Neuronal stem cell (in vitro differentiated cells): ENCODE data around the gene FAHD1.

ENCODE experiments used
- DNase-seq: peaks from one replicate; pipeline ENCODE4 v3.0.0-alpha.2; 2013; ENCODE audit warnings: low spot score
- H2AFZ ChIP-seq: one replicate; pipeline ENCODE4 v1.6.1; 2013; ENCODE audit warnings: mild to moderate bottlenecking, low read length, inconsistent platforms
- H2AK5ac ChIP-seq: 2 replicates; pipeline ENCODE4 v1.6.1; 2013; ENCODE audit warnings: low read depth, mild to moderate bottlenecking, inconsistent platforms, low read length, moderate library complexity, mixed read lengths
- H2BK120ac ChIP-seq: 2 replicates; pipeline ENCODE4 v1.6.1; 2013; ENCODE audit warnings: low read depth, mild to moderate bottlenecking, inconsistent platforms, low read length, moderate library complexity, mixed read lengths
- H2BK12ac ChIP-seq: one replicate; pipeline ENCODE4 v1.6.1; 2013; ENCODE audit warnings: low read length, inconsistent platforms
- H2BK15ac ChIP-seq: 2 replicates; pipeline ENCODE4 v1.6.1; 2013; ENCODE audit warnings: mild to moderate bottlenecking, low read length, inconsistent platforms, mixed read lengths
- H2BK5ac ChIP-seq: one replicate; pipeline ENCODE4 v1.6.1; 2013; ENCODE audit warnings: inconsistent platforms, mild to moderate bottlenecking, low read length, moderate library complexity
- H3K14ac ChIP-seq: one replicate; pipeline ENCODE4 v1.6.1; 2013; ENCODE audit warnings: low read length, inconsistent platforms
- H3K18ac ChIP-seq: 2 replicates; pipeline ENCODE4 v1.6.1; 2013; ENCODE audit warnings: low read length, inconsistent platforms
- H3K23ac ChIP-seq: 2 replicates; pipeline ENCODE4 v1.6.1; 2013; ENCODE audit warnings: low read depth, mild to moderate bottlenecking, mixed read lengths, low read length, inconsistent platforms; ENCODE audit not compliant: poor library complexity
- H3K27ac ChIP-seq: replicated peaks from 3 replicates; pipeline ENCODE4 v1.5.1; 2013; ENCODE audit warnings: low read length, inconsistent platforms
- H3K27me3 ChIP-seq, 3 experiments: 2 replicates each; pipeline ENCODE4 v1.6.1; 2013; ENCODE audit warnings: low read length in 3 of 3, mild to moderate bottlenecking in 2 of 3, inconsistent platforms in 1 of 3, low read depth in 1 of 3, mixed read lengths in 1 of 3, moderate library complexity in 1 of 3; ENCODE audit not compliant: control insufficient read depth in 3 of 3, insufficient read depth in 3 of 3
- H3K36me3 ChIP-seq, 2 donors: replicated peaks in 1 of 2; 2 replicates each; pipeline ENCODE4 v1.6.1; 2013; ENCODE audit warnings: low read length in 2 of 2; ENCODE audit not compliant: control insufficient read depth in 2 of 2, insufficient read depth in 2 of 2
- H3K4ac ChIP-seq: 2 replicates; pipeline ENCODE4 v1.6.1; 2013; ENCODE audit warnings: inconsistent platforms, mild to moderate bottlenecking, low read length, moderate library complexity
- H3K4me1 ChIP-seq, 2 donors: 1 replicate in 1 of 2; 2 replicates in 1 of 2; pipeline ENCODE4 v1.6.1; 2013; ENCODE audit warnings: low read length in 2 of 2, low read depth in 1 of 2; ENCODE audit not compliant: control insufficient read depth in 2 of 2, insufficient read depth in 1 of 2
- H3K4me2 ChIP-seq: one replicate; pipeline ENCODE4 v1.6.1; 2013; ENCODE audit warnings: mild to moderate bottlenecking, low read length, inconsistent platforms; ENCODE audit not compliant: insufficient read depth, poor library complexity, severe bottlenecking
- H3K4me3 ChIP-seq, 2 donors: 2 replicates each; pipeline ENCODE4 v1.5.1; 2013; ENCODE audit warnings: low read length in 2 of 2, mild to moderate bottlenecking in 2 of 2, inconsistent platforms in 1 of 2, moderate library complexity in 1 of 2
- H3K79me1 ChIP-seq: one replicate; pipeline ENCODE4 v1.6.1; 2013; ENCODE audit warnings: low read depth, mild to moderate bottlenecking, inconsistent platforms, low read length, moderate library complexity
- H3K9ac ChIP-seq: one replicate; pipeline ENCODE4 v1.6.1; 2013; ENCODE audit warnings: mild to moderate bottlenecking, low read depth, low read length, inconsistent platforms; ENCODE audit not compliant: poor library complexity
- H3K9me3 ChIP-seq, 2 donors: replicated peaks in 1 of 2; 2 replicates each; pipeline versions ENCODE3 to v1.6.1; 2013; ENCODE audit warnings: low read length in 2 of 2, mild to moderate bottlenecking in 2 of 2, inconsistent platforms in 1 of 2, low read depth in 1 of 2, mixed read lengths in 1 of 2, moderate library complexity in 1 of 2; ENCODE audit not compliant: control insufficient read depth in 2 of 2, insufficient read depth in 1 of 2
- H4K8ac ChIP-seq: one replicate; pipeline ENCODE4 v1.6.1; 2013; ENCODE audit warnings: low read depth, mild to moderate bottlenecking, inconsistent platforms, low read length, moderate library complexity
- H4K91ac ChIP-seq: one replicate; pipeline ENCODE4 v1.6.1; 2013; ENCODE audit warnings: low read length, low read depth, mild to moderate bottlenecking, inconsistent platforms; ENCODE audit not compliant: poor library complexity
- WGBS, 2 donors: extraction: QIAGEN DNeasy Blood & Tissue Kit; methylation state at CpG; one replicate each; pipeline ENCODE4 v1.1.7; 2013; ENCODE audit warnings: missing lambda C conversion rate in 2 of 2, mixed read lengths in 1 of 2; ENCODE audit not compliant: insufficient read length in 2 of 2, insufficient replicate concordance in 1 of 2; ENCODE audit errors: extremely low coverage in 2 of 2; 5-methylcytosine and 5-hydroxymethylcytosine counted together

The FAHD1 gene

GRCh38 chr16:1790611-1791255 lies 36.3 kb upstream of the FAHD1 start:
- Histone ChIP-seq H3K23ac (peak overlapping the region; percentile 31), H3K4me2 (no peak overlapping the region), H2BK12ac (no peak overlapping the region), H2AK5ac (no peak overlapping the region), H4K8ac (peak overlapping the region; percentile 65), H3K9me3 (no peaks in the 10 kb centered on the region), H3K4me3 (no peak overlapping the region), H3K14ac (no peak overlapping the region), H3K79me1 (peaks cover 30% of the 10 kb centered on the region), H3K4ac (no peak overlapping the region), H3K18ac (no peak overlapping the region), H2BK5ac (no peak overlapping the region), H4K91ac (no peak overlapping the region), H2BK15ac (no peak overlapping the region), H3K4me1 (no peaks in the 10 kb centered on the region), H3K9ac (no peak overlapping the region), H3K27me3 (no peaks in the 10 kb centered on the region), H2BK120ac (no peak overlapping the region), H3K36me3 (peaks cover 25 to 54% of the 10 kb centered on the region in 2 donors), H3K27ac (no peak overlapping the region), H2AFZ (no peak overlapping the region)
- no peak for DNase-seq
- no CpG with 5 or more reads among the region's 44 CpGs for WGBS, 2 donors

GRCh38 chr16:1791256-1791942 lies 35.6 kb upstream of the FAHD1 start:
- Histone ChIP-seq H3K4me3 (no peak overlapping the region), H2AFZ (no peak overlapping the region), H3K27ac (no peak overlapping the region), H2BK12ac (no peak overlapping the region), H2BK5ac (no peak overlapping the region), H3K18ac (no peak overlapping the region), H3K4ac (no peak overlapping the region), H3K4me2 (no peak overlapping the region), H2BK120ac (no peak overlapping the region), H4K91ac (no peak overlapping the region), H3K14ac (no peak overlapping the region), H2BK15ac (no peak overlapping the region), H3K36me3 (peaks cover 22 to 47% of the 10 kb centered on the region in 2 donors), H3K27me3 (no peaks in the 10 kb centered on the region), H3K4me1 (no peaks in the 10 kb centered on the region), H3K79me1 (peaks cover 24% of the 10 kb centered on the region), H2AK5ac (no peak overlapping the region), H3K9me3 (no peaks in the 10 kb centered on the region), H4K8ac (peak overlapping the region; percentile 65), H3K23ac (no peak overlapping the region), H3K9ac (peak overlapping the region; percentile 4)
- WGBS, 2 donors: no CpG with 5 or more reads among the region's 53 CpGs
- no peak for DNase-seq

- H3K4me1 ChIP-seq: no peaks in the 10 kb centered on the region
- H3K18ac ChIP-seq: no peak overlapping the region
- DNase-seq: no peak
- no peak overlapping the region for H2BK5ac ChIP-seq
- peaks cover 18% of the 10 kb centered on the region for H3K79me1 ChIP-seq
- no peak overlapping the region for H3K23ac ChIP-seq
- no peak overlapping the region for H3K4me3 ChIP-seq
- H4K91ac ChIP-seq: no peak overlapping the region
- no peak overlapping the region for H3K4me2 ChIP-seq
- no peak overlapping the region for H2BK120ac ChIP-seq
- H3K36me3 ChIP-seq: peaks cover 17 to 40% of the 10 kb centered on the region in 2 donors
- H2AFZ ChIP-seq: no peak overlapping the region
- H2BK12ac ChIP-seq: no peak overlapping the region
- H3K27me3 ChIP-seq: no peaks in the 10 kb centered on the region
- H3K14ac ChIP-seq: no peak overlapping the region
- no peak overlapping the region for H4K8ac ChIP-seq
- H3K9me3 ChIP-seq: no peaks in the 10 kb centered on the region
- no peak overlapping the region for H3K27ac ChIP-seq
- H2BK15ac ChIP-seq: no peak overlapping the region
- no CpG with 5 or more reads among the region's 59 CpGs for WGBS, 2 donors
- H3K9ac ChIP-seq: peak overlapping the region; percentile 4
- no peak overlapping the region for H2AK5ac ChIP-seq
- no peak overlapping the region for H3K4ac ChIP-seq
These were observed 34.8 kb upstream of the FAHD1 start for GRCh38 chr16:1791943-1792812.
